GM21528 (cell line): ENCODE measurements around the gene PPP1R2.

ENCODE experiments used
- ATAC-seq: cut with Tn5 transposase; IDR thresholded peaks from one replicate; pipeline ENCODE4 v1.9.1; 2021; ENCODE audit warnings: mild to moderate bottlenecking, moderate library complexity; ENCODE audit not compliant: unreplicated experiment, low FRiP score

The PPP1R2 gene

DNA sequence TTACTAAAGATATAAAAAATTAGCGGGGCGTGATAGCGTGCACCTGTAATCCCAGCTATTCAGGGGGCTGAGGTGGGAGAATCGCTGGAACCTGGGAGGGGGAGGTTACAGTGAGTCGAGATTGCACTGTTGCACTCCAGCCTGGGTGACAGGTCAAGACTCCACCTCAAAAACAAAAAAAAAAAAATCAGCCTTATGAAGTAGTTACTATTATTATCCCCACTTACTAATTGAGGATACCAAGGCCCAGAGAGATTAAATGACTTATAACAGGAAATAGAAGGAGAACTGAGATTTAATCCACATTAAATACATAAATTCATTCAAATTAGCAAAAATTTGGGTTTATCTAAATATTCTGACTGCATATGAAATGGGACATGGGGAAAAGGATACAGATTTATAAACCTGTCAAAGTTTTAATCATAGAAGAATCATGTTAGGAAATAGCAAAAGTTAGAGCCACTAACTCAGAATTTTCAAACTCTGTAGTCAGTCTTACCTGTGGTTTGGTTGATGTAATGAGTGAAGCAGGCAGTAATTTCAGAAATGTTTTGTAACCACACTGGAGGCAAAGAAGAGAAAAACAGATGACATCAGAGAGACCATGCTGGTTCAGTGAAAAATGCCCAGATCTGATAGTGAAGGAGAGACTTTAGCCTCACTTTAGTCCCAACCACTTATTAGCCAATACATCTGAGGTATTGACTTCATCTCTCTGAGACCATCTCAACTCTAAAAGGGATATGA, 75.3 kb downstream of the PPP1R2 start:
- no peak for ATAC-seq

DNA sequence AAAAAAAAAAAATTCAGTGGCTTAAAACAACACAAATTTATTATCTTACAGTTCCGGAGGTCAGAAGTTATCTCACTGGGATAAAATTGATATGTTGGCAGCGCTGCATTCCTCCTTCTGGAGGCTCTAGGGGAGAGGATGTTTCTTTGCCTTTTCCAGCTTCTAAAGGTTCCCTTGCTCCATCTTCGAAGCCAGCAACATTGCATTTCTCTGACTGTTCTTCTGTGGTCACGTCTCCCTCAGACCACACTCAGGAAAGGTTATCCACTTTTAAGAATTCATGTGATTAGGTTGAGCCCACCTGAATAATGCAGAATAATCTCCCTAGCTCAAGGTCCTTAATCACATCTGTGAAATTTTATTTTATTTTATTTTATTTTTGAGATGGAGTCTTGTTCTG, 76.9 kb downstream of the PPP1R2 start:
- ATAC-seq: no peak
